GM12872 (cell line): ENCODE results near the gene CABLES2.

Source experiments
- CTCF ChIP-seq: IDR thresholded peaks from 3 replicates; pipeline ENCODE4 v1.5.1; 2011; ENCODE audit warnings: low read depth, mild to moderate bottlenecking, low read length, moderate library complexity; ENCODE audit not compliant: insufficient read depth

CABLES2 gene

DNA sequence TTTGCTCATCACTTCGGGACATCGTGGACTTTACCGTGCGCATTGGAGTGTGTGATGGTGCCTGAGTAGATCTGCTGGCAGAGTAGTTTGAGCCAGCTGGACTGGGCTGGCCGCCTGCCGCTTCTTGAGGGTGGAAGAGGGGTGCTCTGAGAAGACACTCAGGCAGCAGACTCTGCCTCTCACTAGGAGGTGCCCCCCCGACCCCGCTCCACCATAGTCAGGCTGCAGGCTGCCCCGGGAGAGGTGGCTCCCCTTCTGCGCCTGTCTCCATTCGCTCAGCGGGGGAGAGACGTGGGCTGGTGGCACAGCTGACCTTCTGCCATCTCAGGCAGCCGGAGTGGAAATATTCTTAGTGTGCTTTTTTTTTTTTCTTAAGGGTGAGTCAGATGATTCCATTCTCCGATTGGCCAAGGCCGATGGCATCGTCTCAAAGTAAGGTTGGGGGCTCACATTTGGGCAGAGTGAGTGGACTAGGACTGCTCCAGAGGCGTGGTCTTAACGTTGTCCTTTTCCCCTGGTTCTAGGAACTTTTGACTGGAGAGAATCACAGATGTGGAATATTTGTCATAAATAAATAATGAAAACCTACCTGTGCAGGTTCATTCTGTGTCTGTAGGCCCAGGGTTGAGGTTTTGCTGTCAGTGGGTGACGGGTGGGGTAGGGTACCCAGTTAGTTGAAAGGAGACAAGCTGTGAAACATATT, 19.0 kb downstream of the CABLES2 start:
- TF ChIP-seq CTCF, result no peak

GRCh38 chr20:62387219-62387913, 19.7 kb downstream of the CABLES2 start:
- no peak for TF ChIP-seq CTCF

DNA sequence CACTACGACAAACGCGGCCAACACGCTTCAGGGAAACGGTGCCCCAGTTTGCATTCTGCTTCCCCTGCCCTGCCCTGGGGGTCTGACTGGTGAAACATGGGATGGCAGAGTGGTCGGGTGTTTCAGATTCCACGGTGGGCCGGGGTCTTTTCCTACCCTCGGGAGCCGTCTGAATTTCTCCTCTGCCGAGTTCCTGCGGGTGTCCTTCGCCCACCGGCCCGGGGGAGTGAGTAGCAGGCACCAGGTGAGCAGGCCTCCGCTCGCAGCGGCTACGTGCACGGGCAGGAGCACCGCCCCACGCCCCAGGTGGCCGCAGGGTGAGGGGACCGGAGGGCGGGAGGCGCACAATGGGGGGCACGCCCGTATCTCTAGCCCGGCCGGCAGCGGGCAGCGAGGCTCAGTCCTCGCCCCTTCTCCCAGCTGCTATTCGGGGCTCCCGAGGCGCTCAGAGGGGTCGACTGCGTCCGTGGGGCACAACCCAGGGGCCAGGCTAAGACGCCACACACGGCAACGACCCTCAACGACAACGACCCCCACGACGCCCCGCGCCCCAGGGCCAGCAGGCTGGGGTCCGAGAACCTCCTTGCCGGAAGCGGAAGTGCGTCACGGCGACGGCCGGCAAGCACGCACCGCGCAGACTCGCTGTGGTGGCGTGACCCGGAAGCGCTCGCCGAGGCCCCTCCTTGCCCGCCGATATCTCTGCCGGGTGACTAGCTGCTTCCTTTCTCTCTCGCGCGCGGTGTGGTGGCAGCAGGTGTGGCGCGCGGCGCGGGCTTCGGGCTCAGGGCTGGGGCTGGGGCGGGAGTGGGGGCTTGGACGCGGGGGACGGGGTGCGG, 20.5 kb downstream of the CABLES2 start, which contains the start of gene RPS21:
TSS of gene RPS21 (plus strand) at position 721 of the 836 bp plus-strand sequence. CDS start 236 bp downstream, outside the sequence.
- TF ChIP-seq CTCF, result no peak

DNA sequence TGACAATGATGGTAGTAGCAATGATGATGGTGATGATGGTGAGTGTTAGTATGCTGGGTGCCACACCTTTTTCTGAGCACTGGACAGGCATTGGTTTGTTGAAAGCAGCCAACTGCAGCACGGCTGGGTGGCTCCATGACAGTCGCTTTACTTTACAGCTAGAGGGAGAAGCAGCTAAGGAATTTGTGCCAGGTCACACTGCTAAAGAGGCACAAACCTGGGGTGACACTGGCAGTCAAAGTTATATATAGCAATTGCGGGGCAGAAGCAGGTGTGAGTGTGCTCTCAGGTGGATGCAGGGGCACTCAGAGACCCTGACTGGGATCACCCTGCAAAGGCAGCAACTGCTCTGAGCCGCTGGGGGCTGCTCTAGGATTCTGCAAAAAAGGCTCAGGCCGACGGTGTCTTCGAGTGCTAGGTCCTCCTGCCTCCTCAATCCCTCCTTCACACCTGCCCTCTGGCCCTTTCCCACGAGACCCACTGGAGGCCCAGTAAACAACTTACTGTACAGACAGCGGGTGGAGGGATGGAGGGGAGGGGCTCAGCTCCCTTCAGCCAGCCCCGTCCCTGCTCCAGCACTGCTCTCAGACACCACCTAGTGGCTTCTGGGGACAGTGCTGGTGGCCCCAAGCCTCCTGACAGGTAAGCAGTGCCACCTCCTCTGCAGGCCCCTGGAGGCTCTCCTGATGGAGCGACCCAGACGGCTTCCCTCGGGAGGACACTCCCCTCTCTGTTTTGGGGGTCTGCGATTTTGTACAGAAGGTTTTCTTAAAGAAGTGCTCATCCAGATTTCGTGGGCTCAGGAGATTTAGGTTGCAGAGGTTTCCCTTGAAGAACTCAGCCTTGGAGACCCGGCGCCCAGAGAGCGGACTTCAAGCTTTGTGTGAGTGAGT, 24.5 kb downstream of the CABLES2 start:
- TF ChIP-seq CTCF, result peak; percentile 97

DNA sequence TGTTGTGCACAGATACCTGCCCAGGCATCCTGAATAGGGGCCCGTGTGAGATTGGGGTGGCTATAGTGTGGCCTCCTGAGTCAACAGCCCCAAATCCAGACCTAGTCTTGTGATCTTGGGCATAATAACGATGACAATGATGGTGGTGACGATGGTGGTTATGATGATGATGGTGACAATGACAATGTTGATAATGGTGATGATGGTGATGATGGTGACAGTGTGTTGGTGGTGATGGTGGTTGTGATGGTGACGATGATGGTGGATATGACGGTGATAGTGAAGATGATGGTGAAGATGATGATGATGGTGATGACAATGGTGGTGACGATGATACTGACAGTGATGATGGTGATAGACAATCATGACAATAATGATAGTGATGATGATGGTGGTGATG, 25.2 kb downstream of the CABLES2 start:
- no peak for TF ChIP-seq CTCF

DNA sequence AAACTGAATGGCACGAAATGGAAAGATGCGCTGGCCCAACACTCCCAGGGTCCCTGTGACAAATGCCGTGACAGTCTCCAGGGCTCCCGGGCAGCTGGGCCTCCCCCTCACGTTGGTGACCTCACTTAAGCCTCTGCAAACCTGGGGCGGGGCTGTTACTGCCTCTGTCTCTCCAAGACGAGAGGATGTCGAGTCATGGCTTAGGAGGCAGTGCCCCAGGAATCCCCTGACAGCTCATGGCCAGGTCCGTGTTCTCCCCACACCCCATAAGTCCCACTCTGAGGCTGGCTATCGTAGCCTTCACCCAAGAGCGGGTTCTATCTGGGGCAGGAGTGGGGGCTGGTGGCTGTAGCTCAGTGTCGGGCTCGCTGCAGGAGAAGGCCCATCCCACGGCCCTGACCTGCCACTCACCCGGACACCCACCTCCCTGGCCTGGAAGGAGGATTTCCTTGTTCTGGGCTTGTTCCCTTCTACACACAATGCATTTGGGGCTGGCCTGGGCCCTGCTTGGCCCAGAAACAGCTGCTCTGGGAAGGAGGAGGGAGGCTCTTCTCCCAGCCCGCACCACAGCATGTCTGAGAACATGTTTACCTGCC, 25.8 kb downstream of the CABLES2 start:
- TF ChIP-seq CTCF, result no peak
